Breast epithelium (tissue), 4 donors: Measurements from ENCODE around the gene GTPBP4. TPM values are rescaled to one million over a fixed set of nuclear protein-coding genes. Genes with fewer than 3 reads are reported as not detected.

ENCODE experiments used
- DNase-seq, 2 donors: peaks; one replicate each; pipeline ENCODE4 v3.0.0-alpha.2; 2019; ENCODE audit warnings: low spot score in 2 of 2
- H3K27ac ChIP-seq, 2 donors: fragments of 200-600 bp; sonication (generic) in 1 of 2; one replicate each; pipeline ENCODE4 v1.5.1; 2016 to 2019; ENCODE audit warnings: mild to moderate bottlenecking in 1 of 2
- H3K27me3 ChIP-seq, 2 donors: fragments of 200-600 bp; sonication (generic) in 1 of 2; one replicate each; pipeline versions ENCODE4 v1.5.1 to v1.6.0; 2017 to 2019; ENCODE audit warnings: control low read depth in 1 of 2, mild to moderate bottlenecking in 1 of 2
- H3K36me3 ChIP-seq: fragments of 200-600 bp; one replicate; pipeline ENCODE4 v1.5.1; 2019
- H3K4me1 ChIP-seq, 2 donors: fragments of 200-600 bp; sonication (generic); one replicate each; pipeline ENCODE4 v1.5.1; 2016 to 2019; ENCODE audit warnings: control low read depth in 1 of 2
- H3K4me3 ChIP-seq, 3 donors: fragments of 200-600 bp; sonication (generic); 1 replicate in 2 of 3; 2 replicates in 1 of 3; pipeline ENCODE4 v1.5.1; 2016 to 2019; ENCODE audit warnings: mild to moderate bottlenecking in 3 of 3, moderate library complexity in 2 of 3
- H3K9me3 ChIP-seq, 2 donors: fragments of 200-600 bp; sonication (generic) in 1 of 2; one replicate each; pipeline ENCODE4 v1.5.1; 2016 to 2019; ENCODE audit warnings: control low read depth in 1 of 2
- CTCF ChIP-seq, 3 donors: fragments of 450-650 bp; IDR thresholded peaks; one replicate each; pipeline ENCODE4 v1.5.1; 2016 to 2017; ENCODE audit warnings: antibody characterized with exemption in 3 of 3, mild to moderate bottlenecking in 3 of 3, moderate library complexity in 3 of 3
- POLR2A ChIP-seq: fragments of 450-650 bp; IDR thresholded peaks from one replicate; pipeline ENCODE4 v1.6.1; 2016; ENCODE audit warnings: antibody characterized with exemption, mild to moderate bottlenecking, moderate library complexity
- POLR2AphosphoS5 ChIP-seq, 3 donors: sonication (generic); formaldehyde crosslinking; IDR thresholded peaks; one replicate each; pipeline ENCODE4 v1.6.1; 2017; ENCODE audit warnings: antibody characterized with exemption in 3 of 3
- intact Hi-C: fragments of 100-400 bp; cut with DNase I; formaldehyde crosslinking; loops from one replicate; pipeline ENCODE4 v1.15.1; 2023; ENCODE audit warnings: low total_unique reads
- total RNA-seq, 3 donors: library from RNA; depleted of rRNA; stranded (reverse); fragments of >200 nt; gene quantifications; one replicate each; pipeline ENCODE4 v1.1.0, GENCODE V29; 2016

GTPBP4 gene
- total RNA-seq, 3 donors from 2014 or later: 32.6 to 51.2 (median 50.8) TPM

- Histone ChIP-seq H3K36me3 (no peaks in the 10 kb centered on the region), H3K4me1 (no peaks in the 10 kb centered on the region), H3K27ac (no peak overlapping the region), H3K4me3 (no peak overlapping the region), H3K9me3 (no peaks in the 10 kb centered on the region), H3K27me3 (no peaks in the 10 kb centered on the region)
- DNase-seq: no peak
- intact Hi-C loops: no loop called here
- TF ChIP-seq POLR2A (no peak), POLR2AphosphoS5 (IDR thresholded peaks at IDR 0.05) (no peak), CTCF (IDR thresholded peaks at IDR 0.05) (no peak)
Observed at GRCh38 chr10:964988-965417, 23.2 kb upstream of the GTPBP4 start.

- H3K4me3 ChIP-seq: no peak overlapping the region
- intact Hi-C loops: no loop called here
- no peaks in the 10 kb centered on the region for H3K27me3 ChIP-seq
- H3K36me3 ChIP-seq: no peaks in the 10 kb centered on the region
- DNase-seq: no peak
- H3K27ac ChIP-seq: no peak overlapping the region
- H3K9me3 ChIP-seq: no peaks in the 10 kb centered on the region
- H3K4me1 ChIP-seq: no peaks in the 10 kb centered on the region
- no peak for TF ChIP-seq POLR2A
- TF ChIP-seq POLR2AphosphoS5 (IDR thresholded peaks at IDR 0.05): no peak
Observed at GRCh38 chr10:966466-967235, 21.6 kb upstream of the GTPBP4 start.

- TF ChIP-seq POLR2AphosphoS5 (IDR thresholded peaks at IDR 0.05): no peak
- TF ChIP-seq CTCF (IDR thresholded peaks at IDR 0.05): no peak
- no peak for TF ChIP-seq POLR2A
- no peaks in the 10 kb centered on the region for H3K4me1 ChIP-seq
- H3K27ac ChIP-seq: no peak overlapping the region
- intact Hi-C loops: no loop called here
- no peak overlapping the region for H3K4me3 ChIP-seq
- H3K9me3 ChIP-seq: no peaks in the 10 kb centered on the region
- DNase-seq: no peak
- H3K27me3 ChIP-seq: no peaks in the 10 kb centered on the region
- no peaks in the 10 kb centered on the region for H3K36me3 ChIP-seq
Observed at GRCh38 chr10:968546-969199, 19.6 kb upstream of the GTPBP4 start.

- no peaks in the 10 kb centered on the region for H3K9me3 ChIP-seq
- H3K27ac ChIP-seq: no peak overlapping the region
- H3K4me1 ChIP-seq: no peaks in the 10 kb centered on the region
- TF ChIP-seq POLR2A (no peak), CTCF (IDR thresholded peaks at IDR 0.05) (no peak), POLR2AphosphoS5 (IDR thresholded peaks at IDR 0.05) (no peak)
- no peak for DNase-seq
- H3K4me3 ChIP-seq: no peak overlapping the region
- no peaks in the 10 kb centered on the region for H3K27me3 ChIP-seq
- H3K36me3 ChIP-seq: no peaks in the 10 kb centered on the region
- intact Hi-C loops: no loop called here
Observed at GRCh38 chr10:969473-970150, 18.6 kb upstream of the GTPBP4 start.

- H3K4me3 ChIP-seq: no peak overlapping the region
- no peak for DNase-seq
- intact Hi-C loops: no loop called here
- no peaks in the 10 kb centered on the region for H3K9me3 ChIP-seq
- TF ChIP-seq CTCF (IDR thresholded peaks at IDR 0.05): no peak
- TF ChIP-seq POLR2AphosphoS5 (IDR thresholded peaks at IDR 0.05): no peak
- no peak for TF ChIP-seq POLR2A
- H3K4me1 ChIP-seq: no peaks in the 10 kb centered on the region
- no peaks in the 10 kb centered on the region for H3K36me3 ChIP-seq
- H3K27me3 ChIP-seq: no peaks in the 10 kb centered on the region
- H3K27ac ChIP-seq: no peak overlapping the region
Observed at GRCh38 chr10:970311-971149, 17.7 kb upstream of the GTPBP4 start.
